GM19397 (cell line): ENCODE results near the gene NAT9.

Experiments used
- ATAC-seq: cut with Tn5 transposase; IDR thresholded peaks from one replicate; pipeline ENCODE4 v1.9.1; 2021; ENCODE audit warnings: mild to moderate bottlenecking, moderate library complexity; ENCODE audit not compliant: unreplicated experiment

The NAT9 gene

DNA sequence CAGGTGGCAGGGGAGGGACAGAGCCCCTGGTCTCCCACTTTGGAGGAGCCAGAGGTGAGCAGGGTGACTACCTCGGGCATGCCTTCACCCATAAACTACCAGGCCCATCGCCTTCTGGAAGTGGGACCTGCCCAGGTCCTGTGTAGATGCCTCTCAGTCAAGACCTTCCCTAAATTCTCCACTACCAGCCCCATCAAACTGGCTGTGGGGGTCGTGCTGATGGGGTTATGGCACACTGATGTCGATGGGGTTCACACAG is 44.9 kb downstream of the NAT9 start:
- no peak for ATAC-seq

DNA sequence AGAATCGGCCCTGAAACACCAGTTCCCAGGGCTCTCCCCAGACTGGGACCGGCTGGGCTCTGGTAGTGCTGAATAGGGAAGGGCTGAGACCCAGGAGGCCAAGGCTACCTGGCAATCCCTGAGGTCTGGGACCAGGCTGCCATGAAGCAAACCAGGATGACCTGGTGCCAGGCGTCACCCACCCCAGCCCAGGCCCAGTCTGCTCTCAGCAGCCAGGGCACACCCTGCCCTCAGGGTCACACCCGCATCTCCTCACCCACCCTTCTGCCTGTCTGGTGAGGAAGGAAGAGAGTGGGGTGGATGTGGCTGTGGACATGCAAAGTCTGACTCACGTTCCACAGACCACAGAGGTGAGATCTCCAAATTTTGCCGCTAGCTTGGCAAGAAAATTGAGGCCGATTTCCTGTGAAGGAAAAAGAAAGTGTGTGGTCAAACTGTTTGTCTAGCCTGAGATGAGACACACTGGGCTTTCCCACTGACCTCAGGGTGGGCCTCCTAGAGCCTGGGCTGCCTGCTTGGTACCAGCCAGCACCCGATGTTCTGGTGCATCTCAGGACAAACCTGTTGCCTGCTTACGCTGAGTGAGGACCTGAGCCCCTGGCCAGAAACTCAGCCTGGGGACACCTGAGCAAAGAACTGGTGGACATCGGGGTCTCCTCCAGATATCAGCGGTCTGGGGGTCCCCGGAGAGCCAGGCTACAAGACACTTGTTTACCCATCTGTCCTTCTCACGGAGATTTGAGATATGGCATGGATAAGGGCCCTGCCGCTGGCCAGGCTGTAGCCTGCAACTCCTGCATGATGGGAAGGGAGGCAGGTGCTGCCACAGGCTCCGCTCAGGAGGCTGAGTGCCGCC is 45.4 kb downstream of the NAT9 start:
- no peak for ATAC-seq

DNA sequence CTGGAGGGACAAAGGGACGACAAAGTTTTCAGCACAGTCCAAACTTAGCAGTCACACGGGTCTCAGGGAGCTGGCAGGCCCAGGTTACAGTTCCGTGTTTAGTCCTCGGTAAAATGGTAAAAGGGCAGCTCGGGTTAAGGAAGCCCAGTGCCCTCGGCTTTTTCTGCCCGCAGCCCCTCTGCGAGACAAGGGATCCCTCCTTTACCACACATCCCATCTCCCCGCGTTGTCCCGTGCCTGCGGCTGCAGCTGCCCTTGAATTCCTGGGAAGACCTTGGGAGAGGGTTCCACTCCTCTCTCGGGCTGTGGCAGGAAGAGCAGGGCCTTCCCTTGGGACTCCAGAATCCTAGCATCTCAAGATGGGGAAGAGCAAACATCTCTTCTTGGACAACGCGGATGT is 46.3 kb downstream of the NAT9 start:
- ATAC-seq = no peak

DNA sequence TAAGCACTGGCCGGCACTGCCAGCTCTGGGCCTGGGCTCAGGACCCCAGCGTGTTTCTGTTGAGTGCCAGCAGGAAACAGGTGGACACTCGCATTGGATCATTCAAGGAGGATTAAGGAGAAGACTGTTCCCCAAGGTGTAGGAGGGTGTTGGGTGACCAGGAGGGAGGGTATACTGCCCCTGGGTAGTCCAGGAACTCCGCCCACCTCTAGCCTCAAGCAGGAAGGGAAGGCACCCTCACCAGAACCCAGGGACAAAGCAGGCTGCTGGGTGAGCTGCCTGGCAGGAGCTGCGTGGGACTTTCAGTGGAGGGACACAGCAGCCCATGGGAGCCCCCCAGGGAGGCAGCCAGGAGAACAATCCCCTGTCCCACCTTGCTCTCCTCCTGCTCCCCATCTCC is 46.8 kb downstream of the NAT9 start:
- ATAC-seq = no peak

DNA sequence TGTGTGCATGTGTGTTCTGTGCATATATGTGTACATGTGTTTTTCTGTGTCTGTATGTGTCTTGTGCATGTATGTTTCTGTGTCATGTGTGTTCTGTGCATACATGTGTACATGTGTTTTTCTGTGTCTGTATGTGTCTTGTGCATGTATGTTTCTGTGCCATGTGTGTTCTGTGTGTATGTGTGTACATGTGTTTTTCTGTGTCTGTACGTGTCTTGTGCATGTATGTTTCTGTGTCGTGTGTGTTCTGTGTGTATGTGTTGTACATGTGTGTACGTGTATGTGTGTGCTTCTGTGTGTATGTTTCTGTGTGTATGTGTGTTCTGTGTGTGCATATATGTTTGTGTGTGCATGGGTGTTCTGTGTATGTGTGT is 47.5 kb downstream of the NAT9 start:
- no peak for ATAC-seq

DNA sequence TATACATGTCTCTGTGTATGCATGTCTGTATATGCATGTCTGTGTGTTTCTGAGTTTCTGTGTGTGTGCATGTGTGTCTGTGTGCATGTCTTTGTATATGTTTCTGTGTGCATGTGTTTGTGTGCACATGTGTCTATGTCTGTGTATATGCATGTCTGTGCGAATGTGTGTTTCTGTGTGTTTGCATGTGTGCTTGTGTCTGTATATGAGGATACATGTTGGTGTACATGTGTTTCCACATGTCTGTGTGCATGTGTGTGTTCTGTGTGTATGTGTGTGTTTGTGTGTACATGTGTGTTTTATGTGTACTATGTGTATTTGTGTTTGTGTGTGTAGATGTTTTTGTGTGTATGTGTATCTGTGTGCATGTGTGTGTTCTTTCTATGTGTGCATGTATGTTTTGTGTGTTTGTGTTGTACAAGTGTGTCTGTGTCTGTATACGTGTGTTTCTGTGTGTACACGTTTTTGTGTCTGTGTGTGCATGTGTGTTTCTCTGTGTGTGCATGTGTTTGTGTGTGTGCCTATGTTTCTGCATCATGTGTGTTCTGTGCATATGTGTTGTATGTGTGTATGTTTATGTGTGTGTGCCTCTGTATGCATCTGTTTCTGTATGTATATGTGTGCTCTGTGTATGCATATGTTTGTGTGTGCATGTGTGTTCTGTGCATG is 48.0 kb downstream of the NAT9 start:
- no peak for ATAC-seq

DNA sequence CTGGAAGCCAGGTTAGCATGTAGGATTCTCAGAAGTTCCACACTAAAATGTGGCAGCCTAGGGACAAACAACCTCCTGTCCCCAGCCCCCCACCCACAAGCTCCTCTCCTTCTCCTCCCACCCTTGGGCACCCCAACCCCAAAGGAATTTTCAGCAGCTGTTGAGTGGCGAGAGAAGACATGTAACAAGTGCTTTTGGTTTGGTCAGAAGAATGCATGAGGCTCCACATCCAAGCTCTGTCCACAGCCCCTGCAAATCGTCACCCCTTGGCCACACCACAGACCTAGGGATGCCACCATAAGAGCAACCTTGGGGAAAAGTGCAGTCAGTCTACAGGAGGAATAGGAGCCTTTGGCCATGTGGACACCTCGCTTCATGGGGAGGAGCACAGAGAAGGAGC is 51.0 kb downstream of the NAT9 start:
- no peak for ATAC-seq

DNA sequence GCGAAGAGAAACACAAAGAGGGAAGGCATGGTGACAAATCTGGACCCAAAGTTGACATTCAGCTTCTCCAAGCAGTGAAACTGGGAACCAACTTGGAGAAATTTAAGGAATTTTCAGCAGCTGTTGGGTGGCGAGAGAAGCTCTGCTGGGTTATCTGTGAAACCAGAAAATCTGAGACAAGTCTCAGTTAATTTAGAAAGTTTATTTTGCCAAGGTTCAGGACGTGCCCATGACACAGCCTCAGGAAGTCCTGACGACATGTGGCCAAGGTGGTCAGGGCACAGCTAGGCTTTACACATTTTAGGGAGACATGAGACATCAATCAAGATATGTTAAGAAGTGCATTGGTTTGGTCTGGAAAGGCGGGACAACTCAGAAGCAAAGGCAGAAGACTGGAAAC is 52.3 kb downstream of the NAT9 start:
- ATAC-seq = no peak

DNA sequence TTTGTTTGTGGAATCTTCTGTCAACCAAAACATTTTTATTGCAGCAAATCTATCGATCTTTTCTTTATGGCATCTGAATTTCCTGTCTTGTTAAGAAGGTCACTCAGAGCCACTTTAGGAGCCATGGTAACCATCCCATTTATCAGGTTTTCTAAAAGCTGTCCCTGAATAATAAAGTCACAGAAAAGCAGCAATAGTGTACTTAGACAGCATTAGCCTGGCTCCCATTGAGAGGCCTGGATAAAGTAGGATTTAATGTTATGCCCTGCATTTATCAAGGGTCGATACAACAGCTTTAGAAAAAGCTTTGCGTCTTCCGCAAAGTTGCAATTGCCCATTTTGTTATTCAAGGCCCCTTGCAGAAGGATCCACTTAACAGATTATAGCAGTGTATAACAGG is 53.4 kb downstream of the NAT9 start:
- no peak for ATAC-seq
